Peyer's patch (tissue), 4 donors: ENCODE measurements around the gene GABRQ. TPM values are rescaled to one million over a fixed set of nuclear protein-coding genes. Genes with fewer than 3 reads are reported as not detected.

Experiments
- DNase-seq, 3 donors: peaks; one replicate each; pipeline ENCODE4 v3.0.0-alpha.2; 2017 to 2019
- H3K27ac ChIP-seq, 4 donors: fragments of 200-600 bp; sonication (generic); one replicate each; pipeline ENCODE4 v1.5.1; 2016 to 2019
- H3K27me3 ChIP-seq, 2 donors: fragments of 200-600 bp; sonication (generic); one replicate each; pipeline ENCODE4 v1.5.1; 2019
- H3K36me3 ChIP-seq, 3 donors: fragments of 200-600 bp; sonication (generic); one replicate each; pipeline ENCODE4 v1.5.1; 2016 to 2019
- H3K4me1 ChIP-seq, 4 donors: fragments of 200-600 bp; sonication (generic); one replicate each; pipeline ENCODE4 v1.5.1; 2016 to 2019
- H3K4me3 ChIP-seq, 4 donors: fragments of 200-600 bp; sonication (generic); 1 replicate in 3 of 4; 2 replicates in 1 of 4; pipeline ENCODE4 v1.5.1; 2016 to 2019; ENCODE audit warnings: mild to moderate bottlenecking in 1 of 4
- H3K9me3 ChIP-seq, 4 donors: fragments of 200-600 bp; sonication (generic); one replicate each; pipeline ENCODE4 v1.5.1; 2016 to 2019; ENCODE audit warnings: mild to moderate bottlenecking in 1 of 4
- CTCF ChIP-seq, 6 experiments: fragments of 450-650 bp in 4 of 6; fragments of 200-600 bp in 2 of 6; sonication (generic) in 1 of 6; IDR thresholded peaks; one replicate each; pipeline ENCODE4 v1.5.1; 2017 to 2019; ENCODE audit warnings: antibody characterized with exemption in 6 of 6, mild to moderate bottlenecking in 3 of 6, moderate library complexity in 1 of 6
- POLR2A ChIP-seq, 2 donors: fragments of 450-650 bp; IDR thresholded peaks; one replicate each; pipeline ENCODE4 v1.5.1; 2017; ENCODE audit warnings: antibody characterized with exemption in 2 of 2, mild to moderate bottlenecking in 2 of 2, moderate library complexity in 2 of 2
- total RNA-seq, 4 donors: library from RNA; depleted of rRNA; stranded (reverse); fragments of >200 nt; gene quantifications; one replicate each; pipeline ENCODE4 v1.1.0, GENCODE V29; 2016

GABRQ gene
- total RNA-seq, 4 donors from 2014 or later: not detected

DNA sequence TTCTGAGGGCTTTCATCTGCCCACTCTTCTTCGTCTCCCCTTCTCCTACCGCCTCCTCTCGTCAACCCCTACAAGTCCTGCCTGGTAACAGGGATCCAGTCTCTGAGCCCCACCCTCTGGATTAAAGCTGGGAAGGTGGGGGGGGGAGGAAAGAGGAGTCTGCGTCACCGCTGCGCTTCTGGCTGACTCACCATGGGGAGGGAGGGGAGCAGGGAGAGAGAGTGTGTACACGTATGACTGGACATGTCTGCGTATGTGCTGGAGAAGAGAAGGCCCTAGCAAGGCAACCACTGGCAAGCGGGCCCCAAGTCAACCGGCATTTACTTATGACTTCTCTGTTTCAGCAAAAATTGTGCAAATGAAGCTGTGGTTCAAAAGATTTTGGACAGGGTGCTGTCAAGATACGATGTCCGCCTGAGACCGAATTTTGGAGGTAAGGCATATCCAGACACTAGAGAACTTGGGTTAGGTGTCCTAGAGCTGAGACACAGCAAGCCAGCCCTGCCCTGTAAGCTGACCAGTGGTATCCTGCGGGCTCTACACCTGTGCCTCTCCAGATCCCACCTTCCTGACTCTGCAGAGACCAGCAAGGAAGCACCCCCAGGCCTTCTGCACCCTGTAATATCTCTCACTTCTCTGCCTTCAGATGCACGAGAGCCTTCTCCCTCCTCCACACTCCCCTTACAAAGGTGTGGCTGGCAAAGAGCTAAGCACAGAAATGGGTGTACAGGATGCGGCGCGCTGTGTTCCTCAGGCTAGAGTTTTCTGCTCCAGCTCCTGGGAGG, 2.5 kb downstream of the GABRQ start:
- TF ChIP-seq POLR2A (IDR thresholded peaks at IDR 0.05) (no peak), CTCF (IDR thresholded peaks at IDR 0.05) (no peak)
- Histone ChIP-seq H3K9me3 (no peaks in the 10 kb centered on the region), H3K27me3 (no peaks in the 10 kb centered on the region), H3K4me3 (no peak overlapping the region), H3K27ac (no peak overlapping the region), H3K4me1 (no peaks in the 10 kb centered on the region), H3K36me3 (no peaks in the 10 kb centered on the region)
- no peak for DNase-seq

DNA sequence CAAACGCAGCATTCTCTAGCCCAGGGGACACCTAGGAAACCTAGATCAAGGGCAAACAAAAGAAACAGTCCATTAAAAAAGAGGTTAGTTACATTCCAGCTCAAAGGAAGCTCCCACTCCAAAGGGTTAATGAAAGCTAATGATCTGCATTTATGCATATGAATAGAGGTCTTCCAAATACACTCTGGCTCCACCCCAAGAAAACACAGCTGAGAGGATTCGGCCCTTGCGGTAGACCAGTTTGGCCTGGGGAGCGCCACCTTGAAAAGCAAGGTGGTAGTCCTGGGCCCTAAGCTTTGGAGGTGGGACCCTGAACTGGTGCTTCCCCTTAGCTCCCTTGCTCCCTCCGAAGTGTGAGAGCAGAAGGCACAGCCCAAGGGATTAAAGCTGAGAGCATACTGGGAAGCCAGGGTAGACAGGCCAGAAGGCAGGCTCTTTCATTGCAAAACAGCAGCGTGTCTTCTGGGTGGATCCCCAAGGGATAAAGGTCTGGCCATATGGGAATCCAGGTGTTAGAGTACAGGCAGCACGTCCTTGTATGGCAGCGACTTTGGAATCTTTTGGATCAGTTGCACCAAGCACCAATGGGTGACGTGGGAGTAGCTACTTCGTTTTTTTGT, 3.7 kb downstream of the GABRQ start:
- Histone ChIP-seq H3K4me3 (no peak overlapping the region), H3K36me3 (no peaks in the 10 kb centered on the region), H3K27ac (no peak overlapping the region), H3K4me1 (no peaks in the 10 kb centered on the region), H3K9me3 (no peaks in the 10 kb centered on the region), H3K27me3 (no peaks in the 10 kb centered on the region)
- TF ChIP-seq CTCF (IDR thresholded peaks at IDR 0.05) (no peak), POLR2A (IDR thresholded peaks at IDR 0.05) (no peak)
- no peak for DNase-seq

GRCh38 chrX:152641996-152642395, 4.3 kb downstream of the GABRQ start:
- H3K4me1 ChIP-seq: no peaks in the 10 kb centered on the region
- TF ChIP-seq CTCF (IDR thresholded peaks at IDR 0.05) (peak in 1 of 6 experiments; percentile 9), POLR2A (IDR thresholded peaks at IDR 0.05) (no peak)
- DNase-seq: no peak
- H3K36me3 ChIP-seq: no peaks in the 10 kb centered on the region
- no peak overlapping the region for H3K27ac ChIP-seq
- no peak overlapping the region for H3K4me3 ChIP-seq
- H3K27me3 ChIP-seq: no peaks in the 10 kb centered on the region
- no peaks in the 10 kb centered on the region for H3K9me3 ChIP-seq

- H3K27me3 ChIP-seq: no peaks in the 10 kb centered on the region
- H3K36me3 ChIP-seq: no peaks in the 10 kb centered on the region
- TF ChIP-seq POLR2A (IDR thresholded peaks at IDR 0.05) (no peak), CTCF (IDR thresholded peaks at IDR 0.05) (no peak)
Observed at GRCh38 chrX:152642931-152643564, 5.4 kb downstream of the GABRQ start.

DNA sequence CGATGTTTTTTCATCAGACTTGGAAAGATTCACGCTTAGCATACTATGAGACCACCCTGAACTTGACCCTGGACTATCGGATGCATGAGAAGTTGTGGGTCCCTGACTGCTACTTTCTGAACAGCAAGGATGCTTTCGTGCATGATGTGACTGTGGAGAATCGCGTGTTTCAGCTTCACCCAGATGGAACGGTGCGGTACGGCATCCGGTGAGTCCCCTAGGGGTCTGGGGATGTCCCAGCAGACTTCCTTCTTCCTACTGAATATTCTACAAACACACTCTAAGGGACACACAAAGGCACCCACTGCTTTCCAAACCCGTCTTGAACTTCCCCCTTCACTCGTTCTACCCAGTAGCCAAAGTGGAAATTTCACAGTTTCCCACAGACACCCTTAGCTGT, 9.3 kb downstream of the GABRQ start:
- Histone ChIP-seq H3K9me3 (no peaks in the 10 kb centered on the region), H3K36me3 (no peaks in the 10 kb centered on the region), H3K4me1 (no peaks in the 10 kb centered on the region), H3K27ac (no peak overlapping the region), H3K4me3 (no peak overlapping the region), H3K27me3 (no peaks in the 10 kb centered on the region)
- TF ChIP-seq POLR2A (IDR thresholded peaks at IDR 0.05) (no peak), CTCF (IDR thresholded peaks at IDR 0.05) (no peak)
- DNase-seq: no peak

More at GRCh38 chrX:152642931-152643564, 5.4 kb downstream of the GABRQ start:
- Histone ChIP-seq H3K4me3 (no peak overlapping the region), H3K4me1 (no peaks in the 10 kb centered on the region), H3K9me3 (no peaks in the 10 kb centered on the region), H3K27ac (no peak overlapping the region)
- no peak for DNase-seq
